Measurements from ENCODE around the gene VAT1L. TPM values are rescaled to one million over a fixed set of nuclear protein-coding genes. Genes with fewer than 3 reads are reported as not detected.

The VAT1L gene
- total and polyA plus RNA-seq, 2 donors (not counting 1 experiment from before 2014, with no cell fraction given) = not detected

GRCh38 chr16:77970371-77970770 is 182.0 kb downstream of the VAT1L start:
- Histone ChIP-seq H4K20me1 (ENCODE audit: control insufficient read depth, insufficient read depth, low read length, poor library complexity, severe bottlenecking) (no peaks in the 10 kb centered on the region), H3K27me3 (replicated peaks in 1 of 4; ENCODE audit: control extremely low read depth in 1 of 4, control insufficient read depth in 3 of 4, insufficient read depth in 4 of 4, low read length in 3 of 4) (no peaks in the 10 kb centered on the region), H3K9ac (ENCODE audit: low read length) (no peak overlapping the region), H3K4me3 (ENCODE audit: control extremely low read depth in 1 of 5, extremely low read depth in 1 of 5, insufficient read depth in 1 of 5, low read depth in 2 of 5, low read length in 4 of 5) (no peak overlapping the region), H3K9me3 (ENCODE audit: control extremely low read depth in 1 of 3, control insufficient read depth in 2 of 3, insufficient read depth in 1 of 3, low read length in 2 of 3) (no peaks in the 10 kb centered on the region), H3K4me1 (ENCODE audit: control insufficient read depth in 2 of 2, insufficient read depth in 2 of 2, low read length in 2 of 2) (no peaks in the 10 kb centered on the region), H3K36me3 (replicated peaks in 1 of 2; ENCODE audit: control extremely low read depth in 1 of 2, control insufficient read depth in 1 of 2, extremely low read depth in 1 of 2, insufficient read depth in 2 of 2, low read length in 1 of 2) (no peaks in the 10 kb centered on the region), H3K4me2 (replicated peaks; ENCODE audit: low read depth, low read length, poor library complexity, severe bottlenecking) (no peak overlapping the region), H2AFZ (ENCODE audit: insufficient read depth, low read depth, low read length, poor library complexity, severe bottlenecking) (no peak overlapping the region), H3K27ac (ENCODE audit: low read length in 2 of 2) (no peak overlapping the region), H3K79me2 (ENCODE audit: control insufficient read depth, insufficient read depth, low read length) (no peaks in the 10 kb centered on the region)
- peaks cover 3% of the 10 kb centered on the region for H3K27me3 Mint-ChIP-seq
- DNase-seq (no peak), ATAC-seq (ENCODE audit: low read depth) (no peak)
- no peaks in the 10 kb centered on the region for H3K9me3 Mint-ChIP-seq (ENCODE audit: insufficient read depth)
- no peak overlapping the region for H3K27ac Mint-ChIP-seq
- H3K4me3 Mint-ChIP-seq = no peak overlapping the region
- ChIA-PET CTCF (interaction anchor here (0.7 to 5.1 kb wide), 9 partner anchors 11 to 304 kb away, joined by 3 to 65 read pairs (median 3); no protein-coding TSS in a partner anchor), POLR2A (no interaction called here)
- TF ChIP-seq CTCF (IDR thresholded peaks at IDR 0.05) = no peak
- intact Hi-C loops (cut with micrococcal nuclease) = loop anchor here (5.0 kb wide), 1 partner anchor 733 kb away; no protein-coding TSS in a partner anchor
- no peaks in the 10 kb centered on the region for H3K4me1 Mint-ChIP-seq

- no peaks in the 10 kb centered on the region for H3K4me1 ChIP-seq (ENCODE audit: control insufficient read depth in 2 of 2, insufficient read depth in 2 of 2, low read length in 2 of 2)
- 38% methylated on average over 9 of the region's 16 CpGs for WGBS (ENCODE audit: insufficient coverage)
These were observed 183.1 kb downstream of the VAT1L start for GRCh38 chr16:77971306-77972061.

More at GRCh38 chr16:77971306-77972061, 183.1 kb downstream of the VAT1L start:
- Mint-ChIP-seq H3K4me1 (no peaks in the 10 kb centered on the region), H3K9me3 (ENCODE audit: insufficient read depth) (no peaks in the 10 kb centered on the region), H3K27ac (no peak overlapping the region), H3K27me3 (peaks cover 3% of the 10 kb centered on the region), H3K4me3 (no peak overlapping the region)
- ATAC-seq (ENCODE audit: low read depth) (peak; percentile 31), DNase-seq (peak; percentile 73)
- H4K20me1 ChIP-seq (ENCODE audit: control insufficient read depth, insufficient read depth, low read length, poor library complexity, severe bottlenecking) = no peaks in the 10 kb centered on the region
- TF ChIP-seq EZH2 (IDR thresholded peaks at IDR 0.05; ENCODE audit: borderline replicate concordance, insufficient read depth, low read depth, low read length, poor library complexity, severe bottlenecking) (no peak), CTCF (IDR thresholded peaks at IDR 0.05) (peak; percentile 78)
- no peak overlapping the region for H3K27ac ChIP-seq (ENCODE audit: low read length in 2 of 2)
- no peaks in the 10 kb centered on the region for H3K9me3 ChIP-seq (ENCODE audit: control extremely low read depth in 1 of 3, control insufficient read depth in 2 of 3, insufficient read depth in 1 of 3, low read length in 2 of 3)
- no peak overlapping the region for H3K4me2 ChIP-seq (replicated peaks; ENCODE audit: low read depth, low read length, poor library complexity, severe bottlenecking)
- H3K9ac ChIP-seq (ENCODE audit: low read length) = no peak overlapping the region
- H3K27me3 ChIP-seq (replicated peaks in 1 of 4; ENCODE audit: control extremely low read depth in 1 of 4, control insufficient read depth in 3 of 4, insufficient read depth in 4 of 4, low read length in 3 of 4) = no peaks in the 10 kb centered on the region
- no peak overlapping the region for H3K4me3 ChIP-seq (ENCODE audit: control extremely low read depth in 1 of 5, extremely low read depth in 1 of 5, insufficient read depth in 1 of 5, low read depth in 2 of 5, low read length in 4 of 5)
- no peaks in the 10 kb centered on the region for H3K79me2 ChIP-seq (ENCODE audit: control insufficient read depth, insufficient read depth, low read length)
- POLR2A ChIA-PET = no interaction called here
- peak overlapping the region; percentile 56 for H2AFZ ChIP-seq (ENCODE audit: insufficient read depth, low read depth, low read length, poor library complexity, severe bottlenecking)
- CTCF ChIA-PET = interaction anchor here (1.1 to 5.1 kb wide), 6 partner anchors 11 to 386 kb away, joined by 3 to 65 read pairs (median 4); no protein-coding TSS in a partner anchor
- no peaks in the 10 kb centered on the region for H3K36me3 ChIP-seq (replicated peaks in 1 of 2; ENCODE audit: control extremely low read depth in 1 of 2, control insufficient read depth in 1 of 2, extremely low read depth in 1 of 2, insufficient read depth in 2 of 2, low read length in 1 of 2)
- intact Hi-C loops (cut with micrococcal nuclease) = loop anchor here (5.0 kb wide), 1 partner anchor 734 kb away; no protein-coding TSS in a partner anchor

Measured in B cell (primary cell).